OCI-LY7 (cell line): Measurements from ENCODE around the gene LDHD. TPM values are rescaled to one million over a fixed set of nuclear protein-coding genes. Genes with fewer than 3 reads are reported as not detected.

Experiments
- BruUV-seq: library from RNA; stranded (reverse); fragments of 400-500 nt; replicated peaks from 2 replicates; lab custom pipeline; 2021; lab: Mats Ljungman, UMichigan
- CTCF ChIA-PET: fragments of 300-600 bp; sonication (Branson Sonifier 250); formaldehyde crosslinking; loops from one replicate; lab custom pipeline; 2022; ENCODE audit warnings: antibody characterized with exemption; ENCODE audit not compliant: unreplicated experiment; lab: Charles Lee
- POLR2A ChIA-PET: fragments of 300-600 bp; sonication (Branson Sonifier 250); formaldehyde crosslinking; loops from one replicate; lab custom pipeline; 2022; ENCODE audit warnings: antibody characterized with exemption; lab: Charles Lee
- DNase-seq: peaks from one replicate; pipeline ENCODE4 v3.0.0-alpha.2; 2015; ENCODE audit warnings: low spot score
- H2AFZ ChIP-seq: fragments of 200-600 bp; sonication (generic), shearing (Covaris generic); 2 replicates; pipeline ENCODE4 v1.6.1; 2014; ENCODE audit warnings: mild to moderate bottlenecking, antibody characterized with exemption, low read length, moderate library complexity
- H3K27ac ChIP-seq: fragments of 200-600 bp; sonication (generic); 2 replicates; pipeline ENCODE4 v1.5.1; 2014; ENCODE audit warnings: mixed run types, low read depth, mild to moderate bottlenecking, moderate library complexity, low read length, inconsistent platforms; ENCODE audit not compliant: poor library complexity, severe bottlenecking
- H3K36me3 ChIP-seq: fragments of 200-600 bp; sonication (generic); 2 replicates; pipeline ENCODE4 v1.6.1; 2014; ENCODE audit warnings: mild to moderate bottlenecking, antibody characterized with exemption, low read length, moderate library complexity, mixed read lengths; ENCODE audit not compliant: insufficient read depth
- H3K4me1 ChIP-seq: fragments of 200-600 bp; sonication (generic); 2 replicates; pipeline ENCODE4 v1.5.1; 2014; ENCODE audit warnings: mild to moderate bottlenecking, low read length; ENCODE audit not compliant: insufficient read depth, poor library complexity, severe bottlenecking
- H3K4me2 ChIP-seq: fragments of 200-600 bp; sonication (generic); 2 replicates; pipeline ENCODE4 v1.6.1; 2014; ENCODE audit warnings: mild to moderate bottlenecking, low read length
- H3K4me3 ChIP-seq: fragments of 200-600 bp; sonication (generic); 2 replicates; pipeline ENCODE4 v1.5.1; 2014; ENCODE audit warnings: mild to moderate bottlenecking, low read depth, low read length; ENCODE audit not compliant: poor library complexity, severe bottlenecking
- H3K79me2 ChIP-seq: fragments of 200-600 bp; sonication (generic); 2 replicates; pipeline ENCODE4 v1.6.1; 2016; ENCODE audit warnings: low read depth, mild to moderate bottlenecking, low read length, moderate library complexity, mixed read lengths; ENCODE audit not compliant: insufficient read depth
- H3K9me2 ChIP-seq: fragments of 200-600 bp; sonication (generic); 2 replicates; pipeline ENCODE4 v1.6.1; 2016; ENCODE audit warnings: mild to moderate bottlenecking, low read length, mixed read lengths; ENCODE audit not compliant: insufficient read depth
- H3K9me3 ChIP-seq: fragments of 200-600 bp; sonication (generic); 2 replicates; pipeline ENCODE4 v1.6.1; 2014; ENCODE audit warnings: mild to moderate bottlenecking, mixed run types, low read length, mixed read lengths
- H4K20me1 ChIP-seq: fragments of 200-600 bp; sonication (generic); 2 replicates; pipeline ENCODE4 v1.6.1; 2014; ENCODE audit warnings: mild to moderate bottlenecking, antibody characterized with exemption, low read length, moderate library complexity, mixed read lengths; ENCODE audit not compliant: insufficient read depth
- CTCF ChIP-seq: fragments of 200-600 bp; sonication (generic); conservative IDR thresholded peaks from 2 replicates; pipeline ENCODE4 v1.5.1; 2014; ENCODE audit warnings: mild to moderate bottlenecking, antibody characterized with exemption, low read length, moderate library complexity, mixed read lengths
- EZH2phosphoT487 ChIP-seq: fragments of 200-600 bp; sonication (generic); IDR thresholded peaks from 2 replicates; pipeline ENCODE4 v1.6.1; 2018; ENCODE audit warnings: low read depth, borderline replicate concordance, mild to moderate bottlenecking, mixed run types, antibody characterized with exemption, low read length, moderate library complexity, mixed read lengths
- intact Hi-C: fragments of 100-400 bp; cut with micrococcal nuclease; formaldehyde crosslinking; loops from one replicate; pipeline ENCODE4 v1.10.0; 2022; ENCODE audit not compliant: unreplicated experiment
- total RNA-seq, 2 experiments: library from RNA; depleted of rRNA in 1 of 2; stranded (reverse); fragments of >200 nt in 1 of 2; shearing (Covaris generic) in 1 of 2; gene quantifications; 2 replicates each; pipeline ENCODE4 v1.2.3, GENCODE V29; 2014 to 2022

LDHD gene
- total RNA-seq, 2 experiments from 2014 or later = 0.09 to 0.48 TPM

GRCh38 chr16:75065521-75066149 is 50.9 kb downstream of the LDHD start:
- CTCF ChIA-PET = no interaction called here
- H2AFZ ChIP-seq = no peak overlapping the region
- TF ChIP-seq CTCF (no peak), EZH2phosphoT487 (no peak)
- H3K4me1 ChIP-seq = no peaks in the 10 kb centered on the region
- no peaks in the 10 kb centered on the region for H3K9me2 ChIP-seq
- H3K79me2 ChIP-seq = no peaks in the 10 kb centered on the region
- no peak overlapping the region for H3K4me2 ChIP-seq
- no peaks in the 10 kb centered on the region; the same call in 1 of the 2 replicates for H4K20me1 ChIP-seq
- H3K27ac ChIP-seq = no peak overlapping the region
- intact Hi-C loops = no loop called here
- no peak overlapping the region for H3K4me3 ChIP-seq
- no peak for DNase-seq
- H3K9me3 ChIP-seq = no peaks in the 10 kb centered on the region
- no TSS peak for BruUV-seq
- POLR2A ChIA-PET = interaction anchor here (0.6 kb wide), 1 partner anchor 248 kb away, joined by 4 read pairs; no protein-coding TSS in a partner anchor
- H3K36me3 ChIP-seq = no peaks in the 10 kb centered on the region

- no TSS peak for BruUV-seq
- DNase-seq = no peak
- ChIA-PET CTCF (no interaction called here), POLR2A (interaction anchor here (0.6 kb wide), 1 partner anchor 248 kb away, joined by 4 read pairs; no protein-coding TSS in a partner anchor)
- Histone ChIP-seq H4K20me1 (no peaks in the 10 kb centered on the region; the same call in 1 of the 2 replicates), H2AFZ (no peak overlapping the region), H3K9me2 (no peaks in the 10 kb centered on the region), H3K4me2 (no peak overlapping the region), H3K4me3 (no peak overlapping the region), H3K9me3 (no peaks in the 10 kb centered on the region), H3K27ac (no peak overlapping the region), H3K36me3 (no peaks in the 10 kb centered on the region), H3K4me1 (no peaks in the 10 kb centered on the region), H3K79me2 (no peaks in the 10 kb centered on the region)
- intact Hi-C loops = no loop called here
- no peak for TF ChIP-seq CTCF
- TF ChIP-seq EZH2phosphoT487 = no peak
Measured at GRCh38 chr16:75065149-75065505, 51.5 kb downstream of the LDHD start.
